Transverse colon (tissue), 4 donors: ENCODE results near the gene TMTC3.

Experiments used
- EP300 ChIP-seq: sonication (generic); formaldehyde crosslinking; IDR thresholded peaks from one replicate; pipeline ENCODE4 v1.6.1; 2017; ENCODE audit warnings: antibody characterized with exemption, low read depth
- POLR2A ChIP-seq: fragments of 450-650 bp; IDR thresholded peaks from one replicate; pipeline ENCODE4 v1.6.1; 2016; ENCODE audit warnings: antibody characterized with exemption, mild to moderate bottlenecking, moderate library complexity
- POLR2AphosphoS5 ChIP-seq, 3 donors: sonication (generic); formaldehyde crosslinking; IDR thresholded peaks; one replicate each; pipeline ENCODE4 v1.6.1; 2016; ENCODE audit warnings: antibody characterized with exemption in 3 of 3
- TF ChIP-seq, protein P1 (sequence below), 5 experiments: fragments of 200-600 bp in 3 of 5; fragments of 450-650 bp in 2 of 5; sonication (generic) in 3 of 5; IDR thresholded peaks; 1 replicate in 2 of 5; 2 replicates in 3 of 5; pipeline ENCODE4 v1.5.1; 2016 to 2017; ENCODE audit warnings: antibody characterized with exemption in 5 of 5, inconsistent platforms in 3 of 5, mild to moderate bottlenecking in 2 of 5, moderate library complexity in 1 of 5

DNA sequence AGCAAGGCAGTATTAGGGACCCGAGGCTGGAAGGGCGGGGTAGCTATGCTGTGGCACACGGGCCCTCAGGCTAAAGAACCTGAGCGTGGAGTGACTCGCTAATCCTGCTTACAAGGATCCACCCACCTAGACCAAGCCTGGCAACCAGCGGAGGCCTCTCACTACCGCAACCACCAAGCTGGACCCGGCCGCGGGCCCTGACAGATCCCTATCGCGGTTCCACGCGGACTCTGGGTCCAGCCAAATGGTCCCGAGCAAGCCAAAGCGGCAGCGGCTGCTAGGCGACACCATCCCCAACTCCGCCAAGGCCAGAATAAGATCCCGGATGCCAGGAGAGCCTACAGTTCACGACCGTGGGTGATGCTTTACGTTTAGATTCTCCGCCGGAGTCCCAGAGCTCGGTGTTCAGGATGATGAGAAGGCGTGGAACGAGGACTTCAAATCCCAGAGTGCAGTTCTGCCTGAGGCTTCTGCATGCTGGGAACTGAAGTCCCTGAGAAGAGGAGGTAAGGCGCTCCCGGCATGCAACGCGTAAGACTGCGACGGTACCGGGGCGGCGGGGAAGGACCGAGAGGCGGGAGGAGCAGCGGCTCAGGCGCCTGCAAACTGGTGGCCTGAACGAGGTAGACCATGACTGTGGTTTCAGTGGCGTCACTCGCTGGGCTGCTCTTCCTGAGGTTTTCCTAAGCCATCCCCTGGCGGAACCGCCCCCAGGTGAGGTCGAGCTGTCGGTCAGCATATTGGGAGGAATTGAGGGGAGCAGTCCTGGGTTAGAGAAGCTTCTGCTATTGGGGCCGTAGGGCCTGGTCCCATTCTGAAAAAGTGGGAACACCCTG lies at the start of gene TMTC3, which contains the start of gene CEP290:
- TF ChIP-seq, protein P1, sequence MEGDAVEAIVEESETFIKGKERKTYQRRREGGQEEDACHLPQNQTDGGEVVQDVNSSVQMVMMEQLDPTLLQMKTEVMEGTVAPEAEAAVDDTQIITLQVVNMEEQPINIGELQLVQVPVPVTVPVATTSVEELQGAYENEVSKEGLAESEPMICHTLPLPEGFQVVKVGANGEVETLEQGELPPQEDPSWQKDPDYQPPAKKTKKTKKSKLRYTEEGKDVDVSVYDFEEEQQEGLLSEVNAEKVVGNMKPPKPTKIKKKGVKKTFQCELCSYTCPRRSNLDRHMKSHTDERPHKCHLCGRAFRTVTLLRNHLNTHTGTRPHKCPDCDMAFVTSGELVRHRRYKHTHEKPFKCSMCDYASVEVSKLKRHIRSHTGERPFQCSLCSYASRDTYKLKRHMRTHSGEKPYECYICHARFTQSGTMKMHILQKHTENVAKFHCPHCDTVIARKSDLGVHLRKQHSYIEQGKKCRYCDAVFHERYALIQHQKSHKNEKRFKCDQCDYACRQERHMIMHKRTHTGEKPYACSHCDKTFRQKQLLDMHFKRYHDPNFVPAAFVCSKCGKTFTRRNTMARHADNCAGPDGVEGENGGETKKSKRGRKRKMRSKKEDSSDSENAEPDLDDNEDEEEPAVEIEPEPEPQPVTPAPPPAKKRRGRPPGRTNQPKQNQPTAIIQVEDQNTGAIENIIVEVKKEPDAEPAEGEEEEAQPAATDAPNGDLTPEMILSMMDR (IDR thresholded peaks at IDR 0.05), result no peak
- TF ChIP-seq POLR2AphosphoS5 (IDR thresholded peaks at IDR 0.05) (peak in 2 of 3 donors; percentile 76 to 84), EP300 (no peak), POLR2A (peak; percentile 71)
